Activated T-cell treated with anti-CD3 and anti-CD28 coated beads, Interleukin-2, amount 50 U/mL, for 48 hours (primary cell): ENCODE results near the gene NDUFAF5.
"Not testable (repeated sequence)": the region's sequence is repeated elsewhere in the genome, so short reads cannot be mapped to it uniquely, and the experiment has no call there.

Experiments
- DNase-seq, 2 experiments: peaks; one replicate each; pipeline ENCODE4 v3.0.0-alpha.2; 2020

NDUFAF5 gene

GRCh38 chr20:13784893-13785715 lies at the start of gene NDUFAF5, which contains the start of gene ESF1:
TSS of gene NDUFAF5 (plus strand) at chr20:13785028. CDS start at chr20:13785069, 41 bp downstream.
TSS of gene ESF1 (minus strand) at chr20:13784919. CDS start at chr20:13783140, 1,779 bp downstream.
- DNase-seq, result peak; percentile 94

DNA sequence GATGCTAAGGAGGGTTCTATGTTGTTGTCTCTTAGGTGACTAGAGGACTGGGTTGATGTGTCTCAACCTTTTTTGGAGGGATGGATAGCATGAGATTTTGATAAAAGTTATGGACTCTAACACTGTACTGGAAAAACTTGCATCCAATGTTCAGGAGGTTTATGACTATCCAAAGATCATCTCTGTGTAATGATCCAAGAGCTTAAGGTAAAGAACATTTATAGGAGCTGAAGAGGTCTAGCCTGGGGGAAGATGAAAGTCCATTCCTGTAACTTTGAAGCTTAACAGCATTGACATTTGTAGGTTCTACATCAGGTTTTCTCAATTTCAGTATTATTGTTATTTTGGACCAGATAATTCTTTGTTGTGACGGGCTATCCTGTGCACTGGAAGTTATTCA lies 49.0 kb upstream of the NDUFAF5 start:
- DNase-seq, result no peak

DNA sequence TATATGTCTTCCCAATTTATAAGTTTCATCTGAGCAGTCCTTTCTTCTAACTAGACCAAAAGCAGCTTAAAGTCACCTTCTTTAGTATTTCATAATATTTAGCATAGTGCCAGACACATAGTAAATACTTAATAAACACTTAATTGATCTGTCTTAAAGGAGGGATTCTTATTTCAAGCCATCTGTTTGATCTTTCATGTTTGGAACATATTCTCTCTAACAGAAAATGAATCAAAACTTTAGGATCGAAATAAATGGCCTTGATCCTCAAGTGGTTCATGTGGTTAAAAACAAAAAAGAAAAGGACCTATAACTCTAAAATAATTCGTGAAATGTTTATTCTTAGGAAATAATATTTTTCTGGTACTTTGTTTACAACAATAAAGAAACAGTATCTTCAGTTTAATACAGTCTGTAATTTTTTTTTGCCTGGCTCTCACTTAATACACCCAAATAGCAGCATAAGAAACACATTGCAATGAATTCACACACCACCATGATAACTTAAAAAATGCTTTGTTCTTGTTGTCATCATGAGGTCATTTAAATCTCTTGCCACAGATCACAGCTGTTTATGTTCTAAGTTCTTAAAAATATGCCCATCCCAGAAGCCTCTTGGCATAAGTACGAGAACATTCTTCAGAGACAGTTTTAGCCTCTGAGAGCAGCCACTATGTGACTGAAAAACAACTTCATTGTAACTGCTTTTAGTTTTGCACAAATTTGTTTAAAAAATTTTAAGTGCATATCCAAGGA lies 48.2 kb upstream of the NDUFAF5 start:
- no peak for DNase-seq

GRCh38 chr20:13738187-13738586 lies 46.6 kb upstream of the NDUFAF5 start:
- not testable (repeated sequence) for DNase-seq

DNA sequence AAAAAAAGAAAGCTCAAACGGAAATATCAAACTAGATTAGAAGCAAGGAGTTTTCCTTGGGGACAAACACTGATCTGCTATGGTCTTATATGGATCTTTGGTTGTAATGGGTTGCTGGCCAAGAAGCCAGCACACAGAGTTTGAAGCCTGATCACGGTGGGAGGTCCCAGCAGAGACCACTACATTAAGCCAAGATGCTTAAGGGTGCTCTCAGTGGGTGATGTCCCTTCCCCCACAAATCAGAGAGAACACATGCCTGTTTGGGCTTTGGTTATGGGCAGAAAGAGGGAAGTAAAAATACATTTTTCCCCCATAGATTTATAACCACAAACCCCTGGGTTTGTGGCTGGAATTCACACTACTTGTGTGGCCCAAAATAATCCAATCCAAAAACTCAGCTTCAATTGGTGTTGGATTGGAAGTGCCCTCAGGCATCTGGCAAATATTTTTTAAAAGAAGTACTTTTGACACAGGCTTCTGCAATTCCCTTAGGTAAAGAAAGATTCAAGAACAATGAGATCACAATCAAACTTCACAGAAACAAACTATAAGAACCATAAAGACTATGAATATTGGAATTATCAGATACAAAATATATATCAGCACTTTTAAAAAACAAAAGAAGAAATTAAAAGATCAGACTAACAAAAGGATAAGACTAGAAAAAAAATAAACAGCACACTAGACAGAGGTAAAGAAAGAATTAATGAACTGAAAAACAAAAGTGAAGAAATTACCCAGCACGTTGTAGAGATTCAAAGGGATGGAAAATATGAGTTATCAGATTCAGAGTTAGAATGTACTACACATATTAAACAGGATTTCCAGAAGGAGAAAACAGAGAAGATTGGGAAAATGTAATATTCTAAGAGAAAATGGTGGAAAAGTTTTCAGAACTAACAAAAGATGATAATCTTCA lies 44.8 kb upstream of the NDUFAF5 start:
- DNase-seq, result no peak

GRCh38 chr20:13741879-13742278 lies 42.9 kb upstream of the NDUFAF5 start:
- DNase-seq, result no peak

DNA sequence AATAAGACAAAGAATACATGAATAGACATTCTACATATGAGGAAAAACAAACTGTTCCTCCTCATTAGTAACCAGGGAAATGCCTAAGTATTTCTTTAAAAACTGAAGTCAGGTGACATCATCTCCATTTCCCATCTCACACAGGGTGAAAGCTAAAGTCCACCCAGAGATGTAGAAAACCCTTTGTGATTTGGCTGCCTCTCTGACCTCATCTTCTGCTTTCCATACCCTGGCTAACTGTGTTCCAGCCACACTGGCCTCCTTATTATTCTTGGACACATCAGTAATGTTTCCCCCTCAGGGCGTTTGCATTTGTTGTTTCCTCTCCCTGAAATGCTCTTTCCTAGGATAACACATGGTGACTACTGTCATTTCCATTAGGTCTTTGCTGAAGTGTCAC lies 40.5 kb upstream of the NDUFAF5 start:
- DNase-seq, result no peak

DNA sequence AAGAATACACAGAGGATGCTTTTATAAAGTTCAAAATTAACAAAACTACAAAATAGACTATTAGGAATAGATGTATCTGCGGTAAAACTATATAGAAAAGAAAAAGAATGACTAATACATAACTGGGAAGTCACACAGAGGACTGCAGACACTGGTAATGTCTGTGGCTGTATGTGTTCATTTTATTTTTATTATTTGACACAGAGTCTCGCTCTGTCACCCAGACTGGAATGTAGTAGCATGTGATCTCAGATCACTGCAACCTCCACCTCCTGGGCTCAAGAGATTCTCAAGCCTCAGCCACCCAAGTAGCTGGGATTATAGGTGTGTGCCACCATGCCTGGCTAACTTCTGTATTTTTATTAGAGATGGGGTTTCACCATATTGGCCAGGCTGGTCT lies 39.0 kb upstream of the NDUFAF5 start:
- DNase-seq, result no peak

- DNase-seq, result no peak
Observed at GRCh38 chr20:13749811-13750210, 35.0 kb upstream of the NDUFAF5 start.

DNA sequence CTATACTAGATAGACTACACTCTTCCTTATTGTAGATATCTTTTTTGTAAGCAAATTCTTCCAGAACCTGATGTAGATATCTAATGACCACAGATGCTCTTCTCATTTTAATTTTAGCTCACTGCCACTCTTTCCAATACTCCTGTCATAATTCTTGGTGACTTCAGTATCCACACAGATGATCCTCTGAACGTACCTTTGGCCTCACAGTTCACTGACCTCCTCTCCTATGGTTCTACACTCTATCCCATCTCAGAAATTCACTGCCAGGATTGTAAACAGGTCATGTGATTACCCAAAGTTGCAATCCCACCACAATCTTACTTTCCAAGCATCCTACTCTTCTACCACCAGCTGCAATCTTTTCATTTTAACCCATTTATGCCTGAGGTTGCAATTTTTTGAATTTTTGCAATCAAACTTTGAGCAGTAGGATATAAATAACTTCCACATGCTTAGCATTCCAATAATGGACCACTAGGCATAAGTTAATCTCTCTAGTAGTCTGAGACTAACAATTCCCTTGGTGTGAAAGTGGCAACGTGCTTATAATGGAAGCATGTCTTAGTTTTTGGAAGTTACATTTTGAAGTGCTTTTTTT lies 31.3 kb upstream of the NDUFAF5 start:
- DNase-seq, result no peak

DNA sequence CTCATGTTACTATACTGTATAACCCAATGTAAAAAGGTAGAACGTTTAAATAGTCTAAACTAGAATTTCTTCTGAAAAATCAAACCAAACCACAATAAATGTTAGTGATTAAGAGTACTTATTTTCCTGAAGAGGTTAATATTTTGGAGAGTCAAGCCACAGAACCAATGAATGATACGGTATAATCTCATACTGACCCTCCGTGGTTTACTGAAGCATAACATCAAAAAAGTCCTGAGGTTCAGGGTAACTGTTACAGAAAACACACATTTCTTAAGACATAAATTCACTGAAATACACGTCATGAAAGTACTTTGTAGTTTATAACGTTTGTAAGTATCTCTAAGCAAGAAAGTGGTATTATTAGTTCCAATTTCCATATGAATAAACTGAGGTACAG lies 29.0 kb upstream of the NDUFAF5 start:
- no peak for DNase-seq

DNA sequence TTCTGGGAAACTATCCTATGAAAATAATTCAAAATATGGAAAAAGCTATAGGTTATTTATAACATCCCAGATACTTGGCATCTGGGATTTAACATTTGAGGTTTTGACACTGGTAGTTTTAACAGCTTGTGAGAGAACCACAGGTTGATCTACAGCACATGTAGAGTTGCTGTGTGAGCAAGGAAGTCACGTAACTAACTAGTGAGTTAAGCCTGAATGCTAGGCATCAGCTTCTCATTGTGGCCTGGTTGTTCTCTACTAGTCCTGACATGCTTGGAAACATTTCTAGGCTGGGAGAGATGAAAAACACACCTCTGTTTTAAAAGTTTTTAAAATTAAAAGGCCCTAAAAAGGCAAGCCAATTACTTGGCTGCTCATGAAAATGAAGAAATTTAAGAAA lies 28.3 kb upstream of the NDUFAF5 start:
- no peak for DNase-seq

GRCh38 chr20:13758884-13759283 lies 25.9 kb upstream of the NDUFAF5 start:
- DNase-seq, result no peak

- DNase-seq, result not testable (repeated sequence)
Observed at GRCh38 chr20:13760451-13760946, 24.3 kb upstream of the NDUFAF5 start.

- no peak for DNase-seq
Observed at GRCh38 chr20:13765299-13765698, 19.5 kb upstream of the NDUFAF5 start.

DNA sequence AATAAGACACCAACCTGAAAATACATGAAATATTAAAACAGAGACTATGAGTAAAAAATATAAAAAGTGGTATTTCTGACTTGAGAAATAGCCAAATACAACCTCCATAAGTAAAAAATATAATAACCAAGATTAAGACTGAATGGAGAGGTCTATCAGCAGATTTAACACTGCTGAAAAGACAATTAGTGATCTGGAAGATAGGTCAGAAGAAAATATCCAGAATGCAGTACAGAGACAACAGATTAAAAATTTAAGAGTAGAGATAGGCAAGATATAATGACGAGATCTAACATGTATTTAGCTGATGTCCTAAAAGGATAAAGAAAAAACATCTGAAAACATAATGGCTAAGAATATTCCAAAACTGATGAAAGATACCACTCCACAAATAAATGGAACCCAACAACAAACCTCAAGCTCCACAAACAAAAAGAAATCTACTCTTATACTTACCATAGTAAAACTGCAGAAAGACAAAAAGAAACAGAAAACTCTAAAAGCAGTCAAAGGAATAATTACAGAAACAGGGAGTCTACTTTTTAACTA lies 18.9 kb upstream of the NDUFAF5 start:
- DNase-seq, result no peak

- DNase-seq, result no peak
Observed at GRCh38 chr20:13770141-13770540, 14.7 kb upstream of the NDUFAF5 start.

- DNase-seq, result no peak
Observed at GRCh38 chr20:13771853-13772453, 12.9 kb upstream of the NDUFAF5 start.

DNA sequence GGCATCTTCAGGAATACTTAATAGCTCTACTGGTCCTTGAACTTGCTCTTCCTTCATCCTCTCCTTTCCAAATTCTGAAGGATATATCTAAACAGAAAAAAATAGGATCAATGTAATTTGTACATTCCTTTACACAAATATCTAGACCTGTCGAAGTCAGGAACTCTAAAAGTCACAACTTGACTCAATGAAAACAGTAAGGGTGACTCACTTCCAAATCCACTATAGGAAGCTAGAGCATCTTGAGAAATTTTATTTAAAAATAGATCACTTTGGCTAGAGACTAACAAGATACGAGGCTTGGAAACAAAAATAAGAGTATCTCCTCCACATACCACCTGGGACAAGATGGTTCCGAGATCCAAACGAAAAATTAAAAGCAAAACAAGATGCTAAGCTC lies 12.3 kb upstream of the NDUFAF5 start:
- DNase-seq, result no peak

DNA sequence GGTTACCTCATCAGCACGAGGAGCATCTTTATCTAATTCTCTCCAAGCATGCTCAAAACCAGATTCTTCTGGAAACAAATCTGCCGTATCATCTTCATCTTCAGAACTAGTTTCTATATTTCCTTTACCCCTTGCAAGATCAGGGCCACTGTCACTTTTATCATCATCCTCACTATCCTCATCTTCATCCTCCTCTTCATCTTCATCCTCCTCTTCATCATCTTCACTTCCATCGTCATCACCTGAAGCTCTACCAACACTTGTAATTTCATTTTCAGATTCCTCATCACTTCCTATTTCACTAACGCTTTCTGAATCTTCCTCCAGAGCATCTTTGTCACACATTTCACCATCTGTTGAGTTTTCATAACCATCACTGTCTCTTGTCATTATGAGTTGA lies 9.0 kb upstream of the NDUFAF5 start:
- DNase-seq, result no peak

DNA sequence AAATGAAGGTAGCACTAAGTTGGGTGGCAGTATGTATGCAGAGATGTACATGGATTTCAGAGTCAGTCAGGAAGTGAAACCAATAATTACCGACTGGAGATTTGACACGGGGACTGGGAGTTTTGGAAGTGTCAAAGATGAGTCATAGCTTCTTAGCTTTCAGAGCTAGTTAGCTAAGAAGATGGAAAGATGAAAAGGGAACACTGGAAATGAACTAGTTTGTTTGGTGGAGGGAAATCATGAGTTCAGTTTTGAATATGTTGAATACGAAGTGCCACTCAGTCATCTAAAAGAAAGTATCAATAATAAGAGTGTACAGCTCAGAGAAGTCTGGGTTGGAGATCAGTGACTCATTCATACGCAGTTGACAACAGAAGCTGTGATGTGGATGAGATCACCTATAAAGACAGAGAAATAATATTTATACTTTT lies 7.6 kb upstream of the NDUFAF5 start:
- no peak for DNase-seq

DNA sequence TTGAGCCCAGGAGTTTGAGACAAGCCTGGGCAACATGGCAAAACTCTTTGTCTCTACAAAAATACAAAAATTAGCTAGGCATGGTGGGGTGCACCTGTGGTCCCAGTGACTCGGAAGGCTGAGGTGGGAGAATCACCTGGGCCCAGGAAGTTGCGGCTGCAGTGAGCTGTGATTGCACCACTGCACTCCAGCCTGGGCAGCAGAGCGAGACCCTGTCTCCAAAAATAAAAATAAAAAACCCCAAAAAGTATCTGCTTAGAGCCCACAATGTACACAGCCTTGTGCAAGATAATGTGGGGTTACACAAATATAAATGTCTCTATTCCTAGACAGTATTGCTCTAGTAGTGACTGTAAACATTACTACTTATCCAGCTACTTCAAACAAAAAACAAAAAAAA lies 6.0 kb upstream of the NDUFAF5 start:
- no peak for DNase-seq
